Hypothalamus (tissue), 51 donors: ENCODE results near the gene OPRD1.

Experiments used
- DNase-seq, 51 donors: peaks; one replicate each; lab custom pipeline; 2025; lab: John Stamatoyannopoulos, UW

OPRD1 gene

DNA sequence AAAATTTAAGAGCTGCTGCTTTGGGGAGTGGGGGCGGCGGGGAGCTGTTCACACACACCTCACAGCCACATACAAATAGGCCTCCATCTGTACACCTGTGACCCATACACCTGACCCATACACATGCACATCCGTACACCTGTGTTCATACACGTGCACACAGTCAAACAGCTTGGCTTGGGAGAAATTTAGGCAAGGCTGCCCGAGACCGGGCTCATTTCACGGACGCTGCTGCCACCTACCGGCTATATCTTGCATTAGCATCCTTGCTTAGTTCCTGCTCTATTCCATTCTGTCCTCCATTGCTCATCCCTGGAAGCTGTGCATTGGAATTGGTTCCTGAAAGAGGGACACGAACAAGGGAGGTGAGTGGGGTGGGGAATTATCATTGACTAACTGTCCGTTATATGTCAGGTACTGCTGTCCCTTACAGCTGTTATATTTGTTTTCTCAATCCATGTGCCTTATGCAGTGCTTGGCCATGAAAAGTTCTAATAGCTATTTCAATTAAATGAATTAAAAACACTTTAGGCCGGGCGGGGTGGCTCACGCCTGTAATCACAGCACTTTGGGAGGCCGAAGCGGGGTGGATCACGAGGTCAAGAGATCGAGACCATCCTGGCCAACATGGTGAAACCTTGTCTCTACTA is 65.3 kb downstream of the OPRD1 start:
- DNase-seq: peak in 46 of 51 donors; percentile 5 to 81 (median 46)

DNA sequence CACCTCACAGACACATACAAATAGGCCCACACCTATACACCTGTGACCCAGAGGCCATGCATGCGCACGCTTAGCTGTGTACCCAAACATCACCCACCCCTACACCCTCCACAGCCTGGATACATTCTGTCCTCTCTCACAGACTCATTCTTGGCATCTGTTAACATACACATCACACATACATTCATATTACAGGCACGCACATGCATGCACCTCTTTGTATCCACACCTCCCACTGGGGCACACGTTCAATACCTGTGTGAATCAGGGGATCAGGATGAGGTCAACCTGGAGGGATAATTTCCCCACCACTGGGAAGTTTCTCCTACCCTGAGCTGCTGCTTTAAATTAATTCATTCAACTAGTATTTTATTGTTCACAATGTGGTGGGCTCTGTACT is 66.8 kb downstream of the OPRD1 start:
- no peak for DNase-seq

DNA sequence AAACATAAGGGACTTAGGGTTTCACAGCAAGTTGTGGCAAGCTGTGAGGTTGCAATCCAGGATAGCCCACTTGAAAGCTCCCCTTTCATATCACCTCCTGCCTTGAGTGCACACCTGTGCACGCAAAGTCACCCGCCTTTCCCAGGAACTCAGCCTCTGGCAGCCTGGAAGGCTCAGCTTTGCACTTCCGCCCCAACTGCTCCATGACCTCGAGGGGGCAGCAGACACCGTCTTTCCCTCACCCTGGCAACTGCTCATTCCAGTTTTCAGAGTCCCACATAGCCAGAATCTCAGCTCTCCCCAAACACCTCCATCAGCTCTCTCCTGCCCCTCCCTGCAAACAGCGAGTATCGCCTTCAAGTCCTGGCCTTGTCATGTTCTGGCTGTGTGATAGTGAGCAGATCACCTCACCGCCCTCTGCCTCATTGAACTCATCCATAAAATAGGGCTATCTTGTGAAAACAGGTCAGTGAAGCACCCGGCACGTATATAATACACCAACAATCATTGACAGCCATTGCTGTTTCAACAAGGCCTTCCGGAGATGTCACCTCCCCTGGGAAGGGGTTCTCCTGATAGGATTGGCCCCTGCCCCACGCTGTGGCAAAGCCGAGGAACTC is 70.1 kb downstream of the OPRD1 start:
- peak; percentile 11 to 88 (median 61) for DNase-seq

DNA sequence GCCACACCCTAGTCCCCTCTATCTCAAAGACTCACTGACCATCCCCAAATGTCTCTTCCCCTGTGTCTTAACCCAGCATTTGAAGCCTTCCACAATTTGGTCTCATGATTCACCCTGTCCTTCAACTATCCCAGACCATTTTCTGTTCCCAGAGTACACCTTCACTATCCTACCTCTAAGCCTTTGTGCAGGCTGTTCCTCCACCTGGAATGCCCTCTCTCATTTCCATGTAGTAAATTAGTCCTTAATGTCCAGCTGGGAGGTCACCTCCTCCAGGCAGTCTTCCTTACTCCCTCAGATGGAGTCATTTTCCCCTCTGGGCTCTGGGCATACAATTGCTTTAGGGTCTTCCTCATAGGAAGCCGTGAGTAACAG is 71.3 kb downstream of the OPRD1 start:
- DNase-seq: no peak

DNA sequence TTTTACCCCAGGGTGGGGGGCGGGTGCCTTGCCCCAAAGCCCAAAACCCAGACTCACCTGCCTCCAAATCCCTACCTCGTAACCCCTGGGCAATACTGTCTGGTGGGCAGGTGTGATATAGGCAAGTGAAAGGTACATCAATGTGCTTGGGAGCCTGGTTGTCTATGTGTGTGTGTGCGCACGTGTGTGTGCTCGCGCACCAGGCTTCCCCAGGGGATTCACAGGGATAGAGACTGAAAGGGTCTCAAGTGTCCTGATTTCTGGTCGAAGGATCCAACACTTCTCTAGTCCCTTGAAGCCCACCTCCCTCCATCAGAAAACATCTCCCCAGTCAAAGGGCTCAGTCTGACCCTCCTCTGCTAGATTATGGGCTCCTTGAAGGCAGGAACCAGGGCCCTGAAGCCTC is 73.5 kb downstream of the OPRD1 start:
- no peak for DNase-seq

DNA sequence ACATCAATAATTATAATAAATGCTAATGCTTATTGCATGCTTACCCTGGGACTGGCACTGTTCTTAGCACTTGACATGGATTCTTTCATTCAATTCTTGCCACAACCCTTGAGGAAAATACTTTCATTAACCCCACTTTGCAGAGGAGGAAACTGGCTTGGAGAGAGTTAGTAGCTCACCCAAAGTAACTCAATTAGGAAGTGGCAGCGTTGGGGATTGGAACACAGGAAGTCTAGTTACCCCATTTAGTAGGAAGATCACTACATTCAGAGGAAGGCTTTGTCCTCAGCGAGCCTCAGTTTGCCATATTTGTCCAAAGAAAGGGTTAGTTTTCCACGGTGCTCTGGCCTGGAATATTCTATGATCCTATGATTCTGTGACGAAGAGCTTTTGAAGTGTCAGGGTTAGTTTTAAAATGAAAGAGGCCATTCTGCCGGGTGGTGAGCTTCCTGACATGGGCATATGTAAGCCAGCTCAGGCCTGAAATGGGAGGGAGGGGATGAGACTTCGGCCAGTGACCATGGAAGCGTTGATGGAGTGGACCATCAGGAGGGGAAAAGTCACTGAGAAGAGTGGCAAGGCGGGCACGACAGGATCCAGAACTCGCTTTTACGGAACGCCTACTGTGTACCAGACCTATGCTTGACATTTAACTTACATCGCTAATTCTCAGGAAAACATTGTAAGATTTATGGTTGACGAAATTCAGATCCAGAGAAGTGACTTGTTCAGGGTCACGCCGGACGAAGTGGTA is 74.2 kb downstream of the OPRD1 start:
- DNase-seq: peak in 1 of 51 donors; percentile 22

DNA sequence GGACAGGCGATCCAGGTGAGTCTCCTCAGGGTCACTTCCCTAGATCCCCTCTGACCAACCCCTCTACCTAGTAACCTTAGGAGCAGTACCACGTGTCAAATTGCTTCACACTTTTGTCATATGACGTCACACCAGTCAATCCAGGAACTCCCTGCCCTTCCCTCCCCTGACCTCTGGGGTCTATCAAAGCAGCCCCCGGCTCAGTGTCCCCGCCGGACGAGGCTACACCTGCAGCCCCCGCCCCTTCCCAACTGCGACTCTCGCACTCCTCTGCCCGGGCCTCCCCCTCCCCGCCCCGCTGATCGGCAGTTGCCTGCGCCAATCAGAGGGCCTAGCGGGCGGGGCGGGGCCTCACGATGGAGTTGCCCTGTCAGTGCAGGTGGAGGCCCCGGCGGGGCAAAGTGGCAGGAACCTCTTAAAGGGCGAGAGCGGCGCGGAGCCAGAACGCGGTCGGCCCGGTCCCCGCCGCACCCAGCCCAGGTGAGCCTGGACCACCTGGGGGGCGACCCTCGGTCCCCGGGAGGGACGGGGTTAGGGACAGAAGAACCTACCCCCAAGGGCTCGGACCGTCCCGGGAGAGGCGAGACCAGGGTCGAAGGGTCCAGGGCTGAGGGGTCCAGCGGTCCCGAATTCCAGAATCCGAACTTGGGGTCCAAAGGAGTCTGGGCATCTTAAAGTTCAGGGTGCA is 74.9 kb downstream of the OPRD1 start:
- DNase-seq: peak in 46 of 51 donors; percentile 2 to 75 (median 38)

DNA sequence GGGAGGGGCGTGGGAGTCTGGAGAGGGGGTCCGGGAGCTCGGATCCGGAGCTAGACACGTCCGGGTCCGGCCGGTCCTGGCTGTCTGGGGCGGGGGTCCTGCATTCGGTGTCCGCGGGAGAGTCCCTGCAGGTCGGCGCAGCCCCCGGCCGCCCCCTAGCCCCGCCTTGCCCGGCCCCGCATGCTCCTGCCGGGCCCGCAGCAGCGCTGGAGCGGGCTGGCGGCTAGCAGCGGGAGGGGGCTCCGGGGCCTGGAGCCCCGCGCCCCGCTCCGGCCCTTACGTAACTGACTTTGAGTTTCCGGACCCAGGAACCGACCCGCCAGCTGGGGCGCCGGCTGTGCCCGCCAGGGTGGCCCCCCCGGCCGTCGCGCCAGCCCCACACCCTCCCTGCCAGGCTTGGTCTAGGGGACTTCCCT is 75.5 kb downstream of the OPRD1 start:
- peak in 17 of 51 donors; percentile 2 to 37 (median 9) for DNase-seq

DNA sequence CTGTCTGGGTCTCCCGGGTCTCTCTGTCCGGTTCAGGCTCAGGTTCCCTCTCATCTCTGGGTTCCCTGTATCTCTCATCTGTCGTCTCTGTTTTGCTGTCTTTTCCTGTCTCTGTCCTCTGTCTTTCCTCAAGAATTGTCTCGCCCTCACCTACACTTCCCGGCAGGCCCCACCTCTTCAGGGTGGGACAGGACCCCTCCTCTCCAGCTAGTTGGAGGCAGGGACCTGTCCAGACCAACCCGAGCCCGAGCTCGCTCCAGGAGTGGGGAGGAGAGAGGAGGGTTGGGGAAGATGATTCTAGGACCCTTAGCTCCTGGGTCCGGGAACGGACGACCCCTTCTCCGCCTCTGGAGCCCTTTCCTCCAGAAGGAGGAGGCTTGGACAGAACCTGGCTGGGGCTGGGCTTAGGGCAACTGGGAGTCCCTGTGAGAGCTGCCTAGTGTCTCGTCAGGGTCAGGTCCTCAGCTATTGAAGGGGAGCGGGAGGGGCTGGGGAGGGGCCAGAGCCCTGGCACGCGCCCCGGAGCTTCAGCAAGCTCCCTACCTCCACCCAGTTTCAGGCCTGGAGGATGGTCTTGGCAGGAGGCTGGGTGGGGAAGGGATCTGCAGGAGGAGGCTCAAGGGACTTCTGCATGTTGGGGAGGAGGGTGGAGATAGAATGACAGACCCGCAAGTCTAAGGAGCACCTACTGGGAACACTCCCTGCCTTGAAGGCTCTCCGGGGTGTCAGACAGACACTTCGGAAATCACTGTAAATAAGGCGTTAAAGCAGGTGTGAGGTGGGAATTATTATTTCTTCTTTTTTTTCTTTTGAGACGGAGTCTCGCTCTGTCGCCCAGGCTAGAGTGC is 76.1 kb downstream of the OPRD1 start:
- DNase-seq: peak in 3 of 51 donors; percentile 2 to 13 (median 9)

DNA sequence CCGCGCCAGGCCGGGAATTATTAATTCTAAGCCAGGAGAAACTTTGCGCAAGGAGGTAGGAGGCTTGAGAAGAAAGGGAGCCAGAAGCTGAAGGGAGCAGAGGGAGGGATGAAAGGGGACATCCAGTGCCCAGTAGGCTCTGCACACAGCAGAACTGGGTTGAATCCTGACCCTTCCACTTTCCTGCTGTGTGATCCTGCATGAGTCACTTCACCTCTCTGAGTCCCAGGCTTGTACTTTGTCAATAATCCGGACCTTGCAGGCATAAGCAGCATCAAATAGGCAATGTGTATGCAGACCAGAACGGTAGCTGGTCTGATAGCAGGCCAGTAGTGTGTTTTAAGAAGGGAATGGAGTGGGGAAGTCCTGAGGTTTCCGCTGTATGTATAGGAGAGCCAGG is 76.9 kb downstream of the OPRD1 start:
- DNase-seq: no peak

DNA sequence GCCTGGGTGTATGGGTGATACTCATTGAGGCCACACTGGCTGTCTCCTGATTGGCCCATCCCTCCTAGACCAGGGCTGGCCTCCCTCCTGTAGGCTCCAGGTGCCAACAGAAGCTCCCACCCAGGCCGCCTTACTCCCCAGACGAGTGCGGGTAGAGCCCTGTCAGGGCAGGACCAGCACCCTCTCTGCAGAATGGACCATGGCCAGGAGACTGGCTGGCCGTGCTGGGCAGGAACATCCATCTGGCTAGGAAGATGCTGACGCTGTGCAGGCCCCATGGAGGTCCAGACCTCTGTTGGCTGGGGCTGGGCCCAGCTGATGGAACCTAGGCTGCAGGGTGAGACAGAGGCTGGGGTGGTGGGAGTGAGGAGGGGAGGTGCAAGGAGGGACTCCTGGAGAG is 77.4 kb downstream of the OPRD1 start:
- no peak for DNase-seq

DNA sequence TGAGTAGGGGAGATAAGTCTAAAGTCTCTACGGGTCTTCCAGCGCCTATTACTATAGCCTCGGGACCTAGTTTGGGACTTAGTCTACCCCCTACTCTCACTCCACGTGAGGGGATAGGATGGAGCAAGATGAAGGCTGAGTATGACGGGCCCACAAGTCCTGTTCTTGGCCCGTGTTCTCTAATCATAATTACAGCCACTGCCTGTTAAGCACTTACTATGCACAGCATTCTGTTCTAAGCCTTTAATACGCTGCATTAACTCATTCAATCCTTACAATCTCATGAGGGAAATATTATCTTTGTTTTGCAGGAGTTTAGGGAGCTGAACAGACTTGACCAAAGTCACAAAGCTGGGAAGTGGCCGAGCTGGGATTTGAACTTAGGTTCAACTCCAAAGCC is 78.5 kb downstream of the OPRD1 start:
- no peak for DNase-seq

DNA sequence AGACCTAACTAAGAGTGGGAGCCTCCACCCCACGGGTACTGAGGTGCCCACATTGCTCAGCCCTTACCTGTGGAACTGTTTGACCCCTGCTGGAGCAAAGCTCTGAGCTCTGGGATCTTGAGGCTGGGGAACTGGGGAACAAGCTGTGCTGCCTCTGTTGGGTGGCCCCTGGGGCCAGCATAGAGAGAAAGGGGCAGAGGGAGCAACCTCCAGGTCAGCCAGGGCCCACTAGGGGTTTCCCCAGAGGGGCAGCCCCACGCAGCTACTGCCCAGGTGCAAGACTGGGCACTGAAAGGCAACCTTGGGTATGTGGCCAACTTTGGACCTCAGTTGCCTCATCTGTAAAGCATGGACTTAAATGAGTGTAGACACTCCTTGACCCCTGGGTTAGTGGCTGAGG is 78.9 kb downstream of the OPRD1 start:
- no peak for DNase-seq

DNA sequence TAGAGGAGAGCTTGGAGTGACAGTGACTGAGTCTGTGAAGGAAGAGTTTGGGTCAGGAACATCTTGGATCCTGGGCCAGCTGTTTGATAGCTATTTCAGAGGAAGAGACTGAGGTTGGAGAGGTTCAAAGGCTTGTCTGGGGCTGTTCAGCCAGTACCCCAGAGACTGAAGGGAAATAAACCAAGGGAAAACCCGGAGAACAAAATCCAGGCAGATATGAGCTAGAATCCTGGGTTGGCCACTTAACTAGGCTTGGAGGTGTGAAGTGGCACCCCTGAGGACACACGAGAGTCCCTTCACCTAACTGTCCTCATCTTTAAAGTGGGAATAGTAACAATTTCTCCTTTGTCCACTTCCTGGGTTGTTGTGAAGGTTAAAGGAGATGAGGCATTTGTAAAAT is 79.3 kb downstream of the OPRD1 start:
- no peak for DNase-seq

DNA sequence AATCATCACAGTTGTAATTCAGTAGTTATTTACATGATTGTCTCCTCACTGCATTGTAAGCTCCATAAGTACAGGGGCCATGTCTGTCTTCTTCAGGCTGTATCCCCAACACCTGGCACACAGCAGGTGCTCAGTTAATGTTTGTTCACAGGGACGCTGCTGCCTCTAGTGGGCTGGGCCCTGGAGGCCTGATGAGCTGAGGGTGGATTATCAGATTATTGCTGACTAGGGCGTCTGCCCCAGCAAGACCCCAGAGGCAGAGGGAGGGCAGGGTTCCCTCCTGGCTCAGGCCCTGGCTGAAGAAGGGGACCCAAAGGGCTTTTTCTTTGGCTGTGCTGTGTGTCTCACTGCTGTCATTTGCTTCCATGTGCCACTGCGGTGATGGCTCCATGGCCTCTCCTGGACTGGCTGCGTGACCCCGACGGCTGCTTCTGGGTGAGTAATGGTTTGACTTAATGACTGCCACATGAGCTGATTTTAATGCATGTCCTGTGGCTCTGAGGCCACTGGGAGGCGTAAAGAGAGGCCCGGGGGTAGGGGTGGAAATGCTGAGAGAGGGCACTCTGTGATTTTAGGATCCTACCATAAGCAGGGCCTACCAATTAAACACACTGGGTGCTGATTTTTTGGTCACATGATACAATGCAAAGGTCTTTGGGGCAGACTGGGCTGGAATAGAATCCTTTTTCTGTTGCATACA is 81.6 kb downstream of the OPRD1 start:
- DNase-seq: no peak

DNA sequence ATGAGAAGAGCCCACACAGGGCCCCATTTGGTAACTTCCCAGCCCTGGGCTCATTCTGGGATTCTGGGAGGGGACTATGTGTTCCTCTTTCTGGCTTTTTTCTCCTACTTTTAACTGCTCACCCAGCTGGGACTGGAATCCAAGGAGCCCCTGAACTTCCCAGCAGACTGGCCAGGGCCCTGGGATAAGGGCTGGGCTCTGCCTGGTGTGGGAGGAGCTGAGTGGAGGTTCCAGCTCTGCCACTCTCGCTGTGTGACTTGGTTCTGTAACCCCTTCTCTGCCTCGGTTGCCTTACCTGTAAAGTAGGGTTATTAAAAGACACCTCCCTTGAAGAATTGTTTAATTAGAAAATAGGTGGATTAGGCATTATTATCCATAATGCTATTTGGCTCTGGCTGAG is 82.8 kb downstream of the OPRD1 start:
- no peak for DNase-seq

DNA sequence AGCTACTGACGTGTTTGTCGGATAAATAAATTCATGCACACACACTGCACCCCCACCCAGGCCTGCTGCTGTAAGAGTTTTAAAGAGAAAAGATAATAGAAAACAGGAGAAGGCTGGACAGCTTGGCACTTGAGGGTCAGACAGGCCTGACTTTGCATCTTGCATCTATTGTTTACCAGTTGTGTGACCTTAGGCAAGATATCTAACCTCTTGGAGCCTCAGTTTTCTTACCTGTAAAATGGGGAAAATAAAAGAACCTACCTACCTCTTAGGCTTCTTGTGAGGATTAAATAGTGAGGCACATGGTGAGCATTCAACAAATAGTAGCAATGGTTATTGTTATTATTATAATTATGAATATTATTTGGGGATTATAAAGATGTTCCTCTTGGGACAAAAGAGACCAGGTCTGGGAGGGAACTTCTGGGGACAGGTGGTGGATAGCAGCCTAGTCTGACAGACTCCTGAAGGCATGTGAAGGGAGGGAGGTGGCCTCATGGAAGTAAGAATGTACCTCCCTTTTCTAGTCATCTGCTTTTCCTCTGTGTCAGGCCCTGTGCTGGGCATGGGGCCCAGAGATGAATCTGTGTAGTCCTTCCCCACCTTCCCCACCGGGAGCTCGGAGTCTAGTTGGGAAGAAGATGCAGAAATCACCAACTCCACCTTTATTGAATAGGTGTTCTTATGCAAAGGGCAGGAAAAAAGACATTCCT is 84.1 kb downstream of the OPRD1 start:
- DNase-seq: no peak

DNA sequence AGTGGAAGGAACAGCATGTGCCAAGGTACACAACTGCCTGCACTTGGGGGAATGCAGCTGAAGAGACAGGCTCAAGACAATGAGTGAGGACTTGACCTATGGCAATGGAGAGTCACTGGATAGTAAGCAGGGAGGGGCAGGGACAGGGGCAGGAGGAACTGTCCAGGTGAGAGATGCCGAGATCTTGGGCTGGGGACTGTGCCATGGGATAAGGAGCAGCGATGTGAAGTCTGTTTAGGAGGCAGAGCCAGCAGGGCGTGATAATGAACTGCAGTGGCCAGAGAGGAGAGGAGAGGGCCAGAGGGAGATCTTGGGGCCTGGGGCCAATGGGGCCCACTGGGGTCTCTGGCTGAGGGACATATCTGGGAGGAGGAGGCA is 84.6 kb downstream of the OPRD1 start:
- no peak for DNase-seq

DNA sequence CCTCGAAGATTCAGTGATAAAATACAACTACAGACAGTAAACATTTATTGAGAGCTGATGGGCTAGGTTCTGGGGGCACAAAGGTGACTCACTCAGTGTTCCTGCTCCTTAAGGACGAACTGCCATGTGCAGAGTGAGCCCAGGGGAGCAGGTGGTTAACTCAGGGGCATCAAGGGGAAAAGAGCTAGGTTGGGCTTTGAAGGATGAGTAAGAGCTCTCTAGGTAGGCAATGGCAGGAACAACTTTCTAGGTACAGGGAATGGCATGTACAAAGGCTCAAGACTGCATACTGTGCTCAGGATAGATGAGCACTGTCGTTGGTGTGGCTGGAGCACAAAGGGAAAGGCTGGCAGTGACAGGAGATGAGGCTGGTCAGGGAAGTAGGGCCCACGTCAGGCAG is 85.8 kb downstream of the OPRD1 start:
- no peak for DNase-seq
